Uterus (tissue), 2 donors: ENCODE data around the gene INTS11.

Experiments
- CTCF ChIP-seq, 4 experiments: fragments of 200-600 bp in 2 of 4; fragments of 450-650 bp in 2 of 4; sonication (generic) in 2 of 4; IDR thresholded peaks; one replicate each; pipeline ENCODE4 v1.5.1; 2016 to 2019; ENCODE audit warnings: antibody characterized with exemption in 4 of 4, mild to moderate bottlenecking in 2 of 4, moderate library complexity in 1 of 4
- POLR2A ChIP-seq, 2 donors: fragments of 450-650 bp; IDR thresholded peaks; one replicate each; pipeline ENCODE4 v1.6.1; 2016; ENCODE audit warnings: antibody characterized with exemption in 2 of 2, mild to moderate bottlenecking in 1 of 2, moderate library complexity in 1 of 2

DNA sequence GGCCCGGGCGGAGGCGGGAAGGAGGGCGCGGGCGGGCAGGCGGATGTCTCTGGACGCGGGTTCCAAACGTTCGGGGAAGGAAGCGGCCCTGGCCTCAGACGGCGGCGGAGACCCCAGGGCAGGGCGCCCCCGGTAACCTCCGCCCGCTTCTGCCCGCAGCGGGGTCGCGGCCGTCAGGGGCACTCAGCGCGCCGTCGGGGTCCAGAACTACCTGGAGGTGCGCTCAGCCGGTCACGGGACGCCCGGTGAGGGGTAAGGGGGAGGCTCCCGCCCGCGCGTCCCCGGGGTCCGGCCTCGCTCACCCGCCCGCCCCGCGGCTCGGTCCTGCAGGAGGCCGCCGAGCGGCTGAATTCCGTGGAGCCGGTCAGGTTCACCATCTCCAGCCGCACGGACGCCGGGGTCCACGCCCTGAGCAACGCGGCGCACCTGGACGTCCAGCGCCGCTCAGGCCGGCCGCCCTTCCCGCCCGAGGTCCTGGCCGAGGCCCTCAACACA lies 15.7 kb downstream of the INTS11 start:
- TF ChIP-seq CTCF (IDR thresholded peaks at IDR 0.05) (no peak), POLR2A (IDR thresholded peaks at IDR 0.05) (no peak)
